Measurements from ENCODE around the gene EFCAB3.
"Not testable (repeated sequence)": the region's sequence is repeated elsewhere in the genome, so short reads cannot be mapped to it uniquely, and the experiment has no call there.

EFCAB3 gene

DNA sequence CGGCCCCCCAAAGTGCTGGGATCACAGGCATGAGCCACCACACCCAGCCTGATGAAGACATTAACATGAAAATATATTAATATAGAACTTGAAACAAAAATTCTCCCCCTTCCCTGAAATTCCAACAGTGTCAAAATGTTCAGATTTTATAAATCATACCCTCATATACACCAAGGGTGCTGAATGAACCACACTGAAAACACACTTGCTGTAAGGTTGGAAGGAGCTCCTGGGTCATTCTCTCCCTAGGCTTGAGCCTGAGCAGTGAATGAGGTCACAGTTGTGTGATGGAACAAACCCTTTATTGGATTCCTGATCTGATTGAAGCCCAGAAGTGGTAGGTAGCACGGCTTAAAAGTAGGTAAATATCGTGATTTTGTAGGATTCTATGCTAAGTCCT is at the start of gene EFCAB3:
EFCAB3 (plus strand) TSS at position 301 of the 400 bp plus-strand sequence. CDS start 2,427 bp downstream, outside the sequence.
- no peak for DNase-seq

- DNase-seq, result no peak
Observed at GRCh38 chr17:62336527-62336926, 43.8 kb upstream of the EFCAB3 start.

GRCh38 chr17:62343764-62344270 is 36.5 kb upstream of the EFCAB3 start:
- DNase-seq, result no peak

GRCh38 chr17:62351176-62351575 is 29.2 kb upstream of the EFCAB3 start:
- DNase-seq, result no peak

GRCh38 chr17:62366191-62366590 is 14.2 kb upstream of the EFCAB3 start:
- no peak for DNase-seq

GRCh38 chr17:62381561-62381960 is 1.2 kb downstream of the EFCAB3 start:
- DNase-seq, result no peak

DNA sequence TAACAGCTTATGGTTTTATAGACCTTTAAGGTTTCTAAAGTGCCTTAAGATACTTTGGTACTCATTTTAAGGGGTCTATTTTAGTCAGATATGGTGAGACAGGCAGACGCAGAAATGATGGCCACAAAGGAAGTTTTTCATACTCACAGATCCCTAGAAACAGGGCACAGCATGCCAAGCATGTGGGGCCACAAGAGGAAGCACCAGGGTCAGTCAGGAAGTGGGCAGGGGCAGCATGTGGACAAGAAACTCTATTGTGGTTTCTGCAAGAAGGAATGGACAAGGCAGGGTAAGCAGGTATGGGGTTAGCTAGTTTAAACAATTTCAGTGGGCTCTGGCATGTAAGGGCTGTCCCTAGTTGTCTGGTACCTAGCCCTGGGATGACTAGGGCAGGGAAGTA is 8.5 kb downstream of the EFCAB3 start:
- no peak for DNase-seq

DNA sequence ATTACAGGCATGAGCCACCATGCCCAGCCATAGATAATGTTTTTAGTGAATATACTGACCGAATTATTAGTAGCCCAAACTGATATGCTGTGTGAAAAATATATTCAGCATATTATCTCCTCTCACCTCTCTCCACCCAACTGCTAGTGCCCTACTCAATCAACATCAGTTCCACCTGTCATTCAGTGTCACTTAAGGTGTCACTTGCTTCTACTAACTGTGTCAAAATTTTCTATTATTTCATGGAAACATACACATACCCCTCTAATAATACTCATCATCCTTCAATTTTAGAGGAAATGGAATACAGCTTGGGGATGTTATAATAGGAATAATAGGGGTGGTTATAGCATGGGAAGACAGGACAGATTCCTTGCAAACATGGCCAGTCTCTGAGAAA is 12.6 kb downstream of the EFCAB3 start:
- DNase-seq, result no peak

DNA sequence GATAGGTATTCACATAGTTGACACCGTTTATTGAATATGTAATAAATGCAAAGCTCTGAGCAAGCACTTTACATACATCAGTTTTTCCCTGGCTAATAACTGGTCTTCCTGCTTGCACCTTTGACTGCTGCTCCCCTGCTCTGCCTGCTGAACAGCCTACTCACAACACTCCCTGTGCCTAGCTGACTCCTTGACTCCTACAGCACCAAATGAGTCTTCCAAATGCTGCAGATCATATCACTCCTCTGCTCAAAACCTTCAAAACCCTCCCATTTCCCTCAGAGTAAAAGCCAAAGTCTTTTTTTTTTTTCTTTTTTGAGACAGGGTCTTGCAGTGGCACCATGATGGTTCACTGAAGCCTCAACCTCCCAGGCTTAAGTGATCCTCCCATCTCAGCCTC is 18.5 kb downstream of the EFCAB3 start:
- no peak for DNase-seq

- DNase-seq, result no peak
Observed at GRCh38 chr17:62405451-62405850, 25.1 kb downstream of the EFCAB3 start.

DNA sequence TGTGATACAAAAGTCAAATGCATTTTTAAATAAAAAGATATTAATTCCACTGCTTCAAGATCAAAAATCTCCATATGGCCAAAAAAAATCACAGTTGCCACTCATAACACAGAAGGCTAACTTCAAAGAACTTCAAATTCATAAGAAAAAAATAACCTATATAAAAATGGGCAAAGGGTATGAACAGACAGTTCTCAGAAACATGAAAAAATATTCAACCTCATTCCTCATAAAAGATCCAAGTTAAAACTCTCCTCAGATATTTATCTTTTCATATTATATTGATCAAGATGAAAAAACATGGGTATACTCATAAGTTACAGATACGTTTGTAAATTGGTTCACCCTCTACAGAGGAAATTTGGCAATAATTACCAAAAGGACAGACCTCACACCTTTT is 32.7 kb downstream of the EFCAB3 start:
- DNase-seq, result not testable (repeated sequence)

GRCh38 chr17:62423647-62424461 is 43.5 kb downstream of the EFCAB3 start, which contains the start of gene METTL2A:
Gene METTL2A (plus strand): TSS chr17:62423897. CDS start chr17:62423903, 6 bp downstream.
- DNase-seq, result peak; percentile 77 to 84

GRCh38 chr17:62426214-62426613 is 45.9 kb downstream of the EFCAB3 start:
- not testable (repeated sequence) for DNase-seq

GRCh38 chr17:62435251-62435650 is 54.9 kb downstream of the EFCAB3 start:
- not testable (repeated sequence) for DNase-seq

DNA sequence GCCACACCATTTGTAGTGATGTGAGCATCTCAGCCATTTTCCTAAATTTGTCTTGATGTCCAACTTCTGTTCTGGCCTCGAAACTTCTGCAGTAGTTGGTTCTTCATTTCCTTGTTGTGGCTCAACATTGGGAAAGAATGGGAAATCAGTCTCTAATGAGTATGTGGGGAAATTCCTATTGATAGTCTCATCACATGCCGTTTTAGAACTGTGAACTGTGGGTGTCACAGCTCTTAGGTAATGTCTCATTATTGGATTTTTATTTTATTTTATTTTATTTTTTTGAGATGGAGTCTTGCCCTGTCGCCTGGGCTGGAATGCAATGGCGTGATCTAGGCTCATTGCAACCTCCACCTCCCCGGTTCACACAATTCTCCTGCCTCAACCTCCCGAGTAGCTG is 60.8 kb downstream of the EFCAB3 start:
- DNase-seq, result not testable (repeated sequence)

DNA sequence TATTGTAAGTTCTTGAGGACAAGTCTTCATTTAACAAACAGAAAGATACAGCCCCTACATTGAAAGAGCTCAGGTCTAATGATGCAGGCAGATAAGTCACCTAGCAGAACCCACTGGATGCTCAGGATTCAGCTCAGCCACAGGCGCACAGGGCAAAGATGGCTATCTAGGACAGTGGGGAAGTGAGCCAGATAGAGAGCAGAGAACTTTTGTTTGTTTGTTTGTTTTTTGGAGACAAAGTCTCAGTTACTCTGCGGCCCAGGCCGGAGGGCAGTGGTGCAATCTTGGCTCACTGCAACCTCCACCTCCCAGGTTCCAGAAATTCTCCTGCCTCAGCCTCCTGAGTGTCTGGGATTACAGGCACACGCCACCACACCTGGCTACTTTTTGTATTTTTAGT is 63.7 kb downstream of the EFCAB3 start:
- DNase-seq, result no peak

DNA sequence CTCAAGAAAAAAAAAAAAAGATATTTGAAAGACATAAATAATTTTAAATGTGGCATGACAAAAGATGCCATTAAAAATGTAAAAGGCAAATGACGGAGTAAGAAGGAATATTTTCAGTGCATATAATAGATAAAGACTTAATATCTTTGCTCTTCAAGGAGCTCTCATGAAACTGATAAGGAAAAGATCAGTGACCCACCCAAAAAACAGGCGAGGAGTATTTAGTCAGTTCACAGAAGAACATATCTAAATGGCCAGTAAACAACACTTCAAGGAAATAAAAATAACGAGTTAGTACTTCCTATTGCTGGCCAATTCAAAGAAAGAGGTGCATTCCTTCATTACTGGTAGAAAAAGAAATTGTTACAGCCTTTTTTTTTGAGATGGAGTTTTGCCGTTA is 65.4 kb downstream of the EFCAB3 start:
- not testable (repeated sequence) for DNase-seq

GRCh38 chr17:62452195-62452594 is 71.8 kb downstream of the EFCAB3 start:
- DNase-seq, result not testable (repeated sequence)

DNA sequence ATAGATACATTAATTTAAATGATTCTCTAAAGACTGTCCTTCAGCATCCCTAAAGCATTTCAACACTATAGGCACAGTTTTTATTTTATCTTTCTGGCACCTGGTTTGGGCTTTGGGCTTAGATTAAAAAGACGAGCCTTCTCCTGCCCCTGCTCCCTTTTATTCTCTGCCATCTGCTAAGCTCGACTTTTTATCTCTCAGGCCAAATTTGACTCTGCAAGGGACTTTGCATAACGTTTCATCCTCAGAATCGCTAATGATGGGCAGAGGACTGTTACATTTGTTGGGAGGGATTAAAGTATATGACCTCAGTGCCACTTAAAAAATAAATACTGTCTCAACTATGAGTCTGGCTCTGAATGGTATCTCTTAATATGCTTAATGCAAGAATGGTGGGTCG is 72.7 kb downstream of the EFCAB3 start:
- not testable (repeated sequence) for DNase-seq

DNA sequence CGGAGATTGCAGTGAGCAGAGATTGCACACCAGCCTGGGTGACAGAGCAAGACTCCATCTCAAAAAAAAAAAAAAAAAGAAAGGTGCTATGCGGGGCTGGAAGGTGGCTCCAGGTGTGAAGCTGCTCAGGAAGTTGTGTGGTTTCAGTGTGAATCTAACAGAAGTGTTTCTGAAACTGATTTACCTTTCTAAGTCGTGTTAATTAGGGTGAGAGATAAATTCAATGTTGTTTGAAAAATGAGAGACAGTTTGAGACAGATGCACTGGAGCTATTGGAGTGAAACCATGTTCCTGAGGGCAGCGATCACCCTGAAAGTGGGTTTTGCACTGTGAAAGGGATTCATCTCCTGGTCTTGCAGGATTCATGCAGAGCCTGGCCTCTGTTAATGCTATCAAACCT is 73.3 kb downstream of the EFCAB3 start:
- DNase-seq, result not testable (repeated sequence)

GRCh38 chr17:62454111-62454510 is 73.8 kb downstream of the EFCAB3 start:
- DNase-seq, result not testable (repeated sequence)

DNA sequence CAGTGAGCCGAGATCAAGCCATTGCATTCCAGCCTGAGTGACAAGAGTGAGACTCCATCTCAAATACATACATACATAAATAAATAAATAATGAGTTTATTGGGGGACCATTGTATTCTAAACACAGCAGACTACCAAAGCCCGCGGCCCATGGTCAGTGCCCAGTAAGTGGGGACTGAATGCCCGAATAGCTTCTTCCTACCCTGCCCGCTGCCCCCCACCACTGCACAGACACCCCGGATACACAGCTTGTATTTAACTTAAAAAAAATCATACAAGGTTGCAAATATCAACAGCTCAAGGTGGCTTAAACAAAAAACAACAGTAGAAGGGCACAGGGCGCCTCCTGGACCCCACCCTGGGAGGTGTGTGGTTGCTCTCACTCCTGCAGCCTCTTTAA is 75.7 kb downstream of the EFCAB3 start:
- DNase-seq, result no peak

DNA sequence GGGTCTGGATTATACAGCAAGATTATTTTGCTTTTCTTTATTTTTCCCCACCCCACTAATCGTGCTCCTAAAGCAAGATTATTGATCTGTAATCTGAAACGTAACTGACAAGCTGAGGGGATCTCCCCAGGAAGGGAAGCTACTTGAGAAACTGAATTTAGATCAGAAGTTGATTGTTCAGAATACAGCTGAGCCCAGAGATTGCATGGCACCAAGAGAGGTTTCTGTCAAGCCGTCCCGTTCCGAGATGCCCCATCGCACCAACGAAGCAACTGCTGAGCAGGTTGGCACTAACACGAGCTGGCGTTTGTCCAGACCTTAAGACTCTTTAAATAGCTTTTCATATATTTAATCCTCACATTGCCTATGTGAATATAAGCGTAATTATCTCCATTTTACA is 78.1 kb downstream of the EFCAB3 start:
- DNase-seq, result not testable (repeated sequence)

- DNase-seq, result not testable (repeated sequence)
Observed at GRCh38 chr17:62464422-62464821, 84.1 kb downstream of the EFCAB3 start.

Data from stimulated activated CD4-positive, alpha-beta T cell treated with anti-CD3 and anti-CD28 coated beads, Interleukin-4, amount 100 ng/mL, for 4 hours (primary cell).